Endothelial cell of umbilical vein (primary cell): ENCODE measurements around the gene RAD51B. TPM values are rescaled to one million over a fixed set of nuclear protein-coding genes. Genes with fewer than 3 reads are reported as not detected.

ENCODE experiments used
- BruUV-seq: library from RNA; stranded (reverse); fragments of 400-500 nt; replicated peaks from 2 replicates; lab custom pipeline; 2021; lab: Mats Ljungman, UMichigan
- CTCF ChIA-PET: fragments of 300-600, 350-600 bp; sonication (Branson Sonifier 250); formaldehyde crosslinking; loops from one replicate; lab custom pipeline; 2021; ENCODE audit warnings: antibody characterized with exemption, inconsistent platforms; lab: Charles Lee
- POLR2A ChIA-PET: fragments of 300-600, 350-600 bp; sonication (Branson Sonifier 250); formaldehyde crosslinking; loops from one replicate; lab custom pipeline; 2021; ENCODE audit warnings: antibody characterized with exemption, inconsistent platforms; lab: Charles Lee
- DNase-seq: peaks from one replicate; pipeline ENCODE4 v3.0.0-alpha.2; 2011; ENCODE audit warnings: low read depth, low spot score
- FAIRE-seq: peaks from 2 replicates; lab custom pipeline; 2011; peaks lifted over from hg19 to GRCh38; lab: Jason Lieb, UNC
- H2AFZ ChIP-seq: 2 replicates; pipeline ENCODE4 v1.6.0; 2012; ENCODE audit warnings: low read depth, low read length, control low read depth, inconsistent platforms
- H3K27ac ChIP-seq: 2 replicates; pipeline ENCODE4 v1.5.1; 2011; ENCODE audit warnings: low read depth, mild to moderate bottlenecking, control low read depth, low read length, moderate library complexity; ENCODE audit not compliant: insufficient read depth
- H3K27me3 ChIP-seq, 2 experiments: 2 replicates each; pipeline versions ENCODE4 v1.6.0 to v1.6.1; 2011; ENCODE audit warnings: low read length in 2 of 2, mixed read lengths in 1 of 2; ENCODE audit not compliant: control insufficient read depth in 2 of 2, insufficient read depth in 2 of 2
- H3K36me3 ChIP-seq, 2 experiments: 2 replicates in 1 of 2; 3 replicates in 1 of 2; pipeline ENCODE4 v1.5.1; 2011; ENCODE audit warnings: low read length in 2 of 2, mild to moderate bottlenecking in 1 of 2, moderate library complexity in 1 of 2; ENCODE audit not compliant: control insufficient read depth in 2 of 2, insufficient read depth in 2 of 2; ENCODE audit errors: extremely low read depth in 1 of 2
- H3K4me1 ChIP-seq: 3 replicates; pipeline ENCODE4 v1.5.1; 2011; ENCODE audit warnings: mild to moderate bottlenecking, low read length; ENCODE audit not compliant: control insufficient read depth, insufficient read depth; ENCODE audit errors: extremely low read depth
- H3K4me2 ChIP-seq: 2 replicates; pipeline ENCODE4 v1.6.1; 2011; ENCODE audit warnings: low read length, control low read depth, mixed read lengths; ENCODE audit not compliant: insufficient read depth
- H3K4me3 ChIP-seq, 3 experiments: fragments of 200-600 bp in 1 of 3; sonication (generic), shearing (Covaris generic) in 1 of 3; replicated peaks in 1 of 3; 2 replicates each; pipeline ENCODE4 v1.5.1; 2011 to 2016; ENCODE audit warnings: control low read depth in 3 of 3, low read length in 3 of 3, mild to moderate bottlenecking in 2 of 3, inconsistent platforms in 1 of 3, low read depth in 1 of 3, moderate library complexity in 1 of 3; ENCODE audit not compliant: insufficient read depth in 1 of 3
- H3K79me2 ChIP-seq: 2 replicates; pipeline ENCODE4 v1.6.0; 2012; ENCODE audit warnings: low read length, inconsistent platforms; ENCODE audit not compliant: control insufficient read depth, insufficient read depth
- H3K9ac ChIP-seq: replicated peaks from 2 replicates; pipeline ENCODE3; 2011; ENCODE audit warnings: low read length, control low read depth; ENCODE audit not compliant: insufficient read depth; ENCODE audit errors: extremely low read depth
- H3K9me1 ChIP-seq: replicated peaks from 3 replicates; pipeline ENCODE4 v1.6.0; 2011; ENCODE audit warnings: mild to moderate bottlenecking, low read length; ENCODE audit not compliant: control insufficient read depth, insufficient read depth; ENCODE audit errors: extremely low read depth
- H3K9me3 ChIP-seq: replicated peaks from 2 replicates; pipeline ENCODE4 v1.5.1; 2012; ENCODE audit warnings: low read length, inconsistent platforms; ENCODE audit not compliant: control insufficient read depth, insufficient read depth
- H4K20me1 ChIP-seq: replicated peaks from 2 replicates; pipeline ENCODE3; 2011; ENCODE audit warnings: mild to moderate bottlenecking, low read length; ENCODE audit not compliant: control insufficient read depth, insufficient read depth; ENCODE audit errors: extremely low read depth
- EZH2 ChIP-seq: IDR thresholded peaks from 2 replicates; pipeline ENCODE4 v1.6.1; 2012; ENCODE audit warnings: borderline replicate concordance, low read depth, mild to moderate bottlenecking, moderate library complexity, low read length, inconsistent platforms; ENCODE audit not compliant: severe bottlenecking
- FOS ChIP-seq: IDR thresholded peaks from 2 replicates; pipeline ENCODE4 v1.6.1; 2011; ENCODE audit warnings: mild to moderate bottlenecking, low read length, moderate library complexity, borderline replicate concordance; ENCODE audit not compliant: insufficient read depth
- GATA2 ChIP-seq: IDR thresholded peaks from 2 replicates; pipeline ENCODE4 v1.7.0; 2011; ENCODE audit warnings: low read depth, mild to moderate bottlenecking, moderate library complexity, mixed read lengths, low read length; ENCODE audit not compliant: insufficient read length, insufficient read depth
- JUN ChIP-seq: IDR thresholded peaks from 2 replicates; pipeline ENCODE4 v1.6.1; 2011; ENCODE audit warnings: borderline replicate concordance, low read depth; ENCODE audit not compliant: insufficient read length, insufficient read depth
- MYC ChIP-seq: IDR thresholded peaks from one replicate; pipeline ENCODE4 v1.6.1; 2011; ENCODE audit warnings: mild to moderate bottlenecking, low read depth, low read length
- POLR2A ChIP-seq: IDR thresholded peaks from 2 replicates; pipeline ENCODE4 v1.6.1; 2012; ENCODE audit warnings: low read depth, mild to moderate bottlenecking, control low read depth, low read length
- POLR2AphosphoS5 ChIP-seq: IDR thresholded peaks from 2 replicates; pipeline ENCODE4 v1.6.1; 2012; ENCODE audit warnings: low read depth, mild to moderate bottlenecking, control low read depth, low read length, moderate library complexity; ENCODE audit not compliant: insufficient read depth
- dilution Hi-C: fragments of 300-500 bp; cut with MboI; formaldehyde crosslinking; loops from one replicate; pipeline ENCODE4 v1.15.0; 2019; ENCODE audit warnings: low sequenced_read_pairs; ENCODE audit not compliant: extremely low pct_ligation_motif_present
- intact Hi-C: fragments of 100-400 bp; cut with micrococcal nuclease; formaldehyde crosslinking; loops from one replicate; pipeline ENCODE4 v1.10.0; 2022
- polyA plus RNA-seq, 4 experiments: library from polyadenylated mRNA; depleted of rRNA in 3 of 4; stranded (reverse) in 3 of 4; unstranded in 1 of 4; fragments of >200 nt; gene quantifications; 2 replicates each; pipeline versions ENCODE4 v1.2.1 to v1.2.3, GENCODE V29; 2011 to 2012; ENCODE audit warnings: missing spikeins in 1 of 4
- total RNA-seq: library from RNA; stranded (reverse); gene quantifications from 2 replicates; pipeline ENCODE4 v1.2.3, GENCODE V29; 2021
- TF ChIP-seq, protein P1 (sequence below): IDR thresholded peaks from 2 replicates; pipeline ENCODE4 v1.6.1; 2011; ENCODE audit not compliant: insufficient read depth, insufficient read length
- TF ChIP-seq, protein P2 (sequence below), 2 donors: IDR thresholded peaks; 1 replicate in 1 of 2; 2 replicates in 1 of 2; pipeline ENCODE4 v1.5.1; 2011; ENCODE audit warnings: low read length in 2 of 2, mild to moderate bottlenecking in 2 of 2, moderate library complexity in 2 of 2, control low read depth in 1 of 2, inconsistent platforms in 1 of 2, low read depth in 1 of 2; ENCODE audit not compliant: insufficient read depth in 1 of 2; ENCODE audit errors: extremely low read depth in 1 of 2

RAD51B gene
- total and polyA plus RNA-seq, 2 donors (not counting 3 experiments of a cell fraction or from before 2014, with no cell fraction given): 3.9 to 19.0 TPM

DNA sequence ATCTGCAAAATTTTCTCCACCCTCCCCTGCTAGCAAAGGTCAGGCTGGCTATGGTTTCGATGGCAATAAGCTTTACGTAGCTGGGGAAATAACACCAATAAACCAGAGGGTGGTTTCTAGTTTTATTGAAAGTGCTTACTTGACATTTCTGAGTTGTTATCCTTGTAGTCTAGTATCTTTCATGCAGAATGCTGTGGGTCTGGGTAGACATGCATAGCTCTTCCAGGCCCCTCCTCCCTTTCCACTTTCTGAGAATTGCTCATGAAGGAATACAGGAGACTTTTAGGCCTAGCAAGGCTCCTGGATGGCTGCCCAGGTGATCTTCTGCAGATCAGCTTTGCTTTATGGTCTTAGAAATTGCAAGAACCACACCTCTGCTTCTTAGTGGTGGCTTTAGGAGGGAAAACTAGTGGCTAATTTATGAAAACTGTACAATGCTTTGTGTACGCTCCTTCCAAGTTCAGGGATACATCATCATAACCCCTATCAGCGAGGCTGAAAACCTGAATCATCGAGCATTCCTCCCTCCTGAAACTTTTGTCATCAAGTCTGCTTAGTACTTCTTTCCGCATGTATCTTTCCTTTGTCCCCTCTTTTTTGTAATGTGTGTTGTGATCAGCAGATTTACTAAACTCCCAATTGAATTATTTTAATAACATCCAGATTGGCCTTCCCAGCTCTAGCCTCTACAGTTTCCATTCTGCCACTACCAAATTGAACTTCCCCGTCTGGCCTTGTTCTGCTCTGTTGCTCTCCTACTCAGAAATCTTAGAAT is 473.0 kb downstream of the RAD51B start:
- intact Hi-C loops: no loop called here
- H3K79me2 ChIP-seq: no peaks in the 10 kb centered on the region
- TF ChIP-seq, protein P1, sequence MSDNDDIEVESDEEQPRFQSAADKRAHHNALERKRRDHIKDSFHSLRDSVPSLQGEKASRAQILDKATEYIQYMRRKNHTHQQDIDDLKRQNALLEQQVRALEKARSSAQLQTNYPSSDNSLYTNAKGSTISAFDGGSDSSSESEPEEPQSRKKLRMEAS: no peak
- TF ChIP-seq JUN (no peak), GATA2 (no peak), EZH2 (no peak), MYC (no peak), FOS (no peak), POLR2AphosphoS5 (no peak), POLR2A (no peak)
- TF ChIP-seq, protein P2, sequence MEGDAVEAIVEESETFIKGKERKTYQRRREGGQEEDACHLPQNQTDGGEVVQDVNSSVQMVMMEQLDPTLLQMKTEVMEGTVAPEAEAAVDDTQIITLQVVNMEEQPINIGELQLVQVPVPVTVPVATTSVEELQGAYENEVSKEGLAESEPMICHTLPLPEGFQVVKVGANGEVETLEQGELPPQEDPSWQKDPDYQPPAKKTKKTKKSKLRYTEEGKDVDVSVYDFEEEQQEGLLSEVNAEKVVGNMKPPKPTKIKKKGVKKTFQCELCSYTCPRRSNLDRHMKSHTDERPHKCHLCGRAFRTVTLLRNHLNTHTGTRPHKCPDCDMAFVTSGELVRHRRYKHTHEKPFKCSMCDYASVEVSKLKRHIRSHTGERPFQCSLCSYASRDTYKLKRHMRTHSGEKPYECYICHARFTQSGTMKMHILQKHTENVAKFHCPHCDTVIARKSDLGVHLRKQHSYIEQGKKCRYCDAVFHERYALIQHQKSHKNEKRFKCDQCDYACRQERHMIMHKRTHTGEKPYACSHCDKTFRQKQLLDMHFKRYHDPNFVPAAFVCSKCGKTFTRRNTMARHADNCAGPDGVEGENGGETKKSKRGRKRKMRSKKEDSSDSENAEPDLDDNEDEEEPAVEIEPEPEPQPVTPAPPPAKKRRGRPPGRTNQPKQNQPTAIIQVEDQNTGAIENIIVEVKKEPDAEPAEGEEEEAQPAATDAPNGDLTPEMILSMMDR (IDR thresholded peaks at IDR 0.05; ENCODE audit: extremely low read depth in 1 of 2, insufficient read depth in 1 of 2, low read depth in 1 of 2, low read length in 2 of 2): no peak
- DNase-seq (no peak), FAIRE-seq (no peak)
- dilution Hi-C loops: no loop called here
- H4K20me1 ChIP-seq: no peaks in the 10 kb centered on the region
- H3K4me2 ChIP-seq: peak overlapping the region; percentile 58
- no peak overlapping the region for H3K9ac ChIP-seq
- H2AFZ ChIP-seq: peak overlapping the region; percentile 44
- no peak overlapping the region for H3K4me3 ChIP-seq
- no peak overlapping the region for H3K27ac ChIP-seq
- H3K9me3 ChIP-seq: no peaks in the 10 kb centered on the region
- no peaks in the 10 kb centered on the region for H3K27me3 ChIP-seq
- no TSS peak for BruUV-seq
- peaks cover 13% of the 10 kb centered on the region for H3K4me1 ChIP-seq
- H3K36me3 ChIP-seq: no peaks in the 10 kb centered on the region
- ChIA-PET POLR2A (no interaction called here), CTCF (no interaction called here)
- H3K9me1 ChIP-seq: no peaks in the 10 kb centered on the region
